PC-9 (cell line): Measurements from ENCODE around the gene CCL7. TPM values are rescaled to one million over a fixed set of nuclear protein-coding genes. Genes with fewer than 3 reads are reported as not detected.

Experiments
- BruUV-seq: library from RNA; stranded (reverse); fragments of 400-500 nt; replicated peaks from 2 replicates; lab custom pipeline; 2021; lab: Mats Ljungman, UMichigan
- CTCF ChIA-PET: fragments of 300-600 bp; sonication (Branson Sonifier 250); formaldehyde crosslinking; loops from one replicate; lab custom pipeline; 2022; ENCODE audit warnings: antibody characterized with exemption; lab: Charles Lee
- POLR2A ChIA-PET: fragments of 300-600 bp; sonication (Branson Sonifier 250); formaldehyde crosslinking; loops from one replicate; lab custom pipeline; 2022; ENCODE audit warnings: antibody characterized with exemption; ENCODE audit not compliant: unreplicated experiment; lab: Charles Lee
- DNase-seq, 2 experiments: peaks; one replicate each; pipeline versions ENCODE4 v3.0.0 to v3.0.0-alpha.2; 2015 to 2022; ENCODE audit warnings: mixed read lengths in 1 of 2
- H2AFZ ChIP-seq: fragments of 200-600 bp; sonication (generic); 2 replicates; pipeline ENCODE4 v1.8.1; 2017; ENCODE audit warnings: antibody characterized with exemption
- H3F3A ChIP-seq: fragments of 200-600 bp; sonication (generic); 2 replicates; pipeline ENCODE4 v1.8.1; 2017; ENCODE audit warnings: antibody characterized with exemption, mild to moderate bottlenecking, low read depth; ENCODE audit not compliant: insufficient read depth
- H3K27ac ChIP-seq: fragments of 200-600 bp; sonication (generic); 2 replicates; pipeline ENCODE4 v1.6.1; 2016; ENCODE audit warnings: mixed run types
- H3K27me3 ChIP-seq: fragments of 200-600 bp; sonication (generic); 2 replicates; pipeline ENCODE4 v1.6.1; 2016; ENCODE audit warnings: low read depth, mixed run types; ENCODE audit not compliant: insufficient read depth
- H3K36me3 ChIP-seq: fragments of 200-600 bp; sonication (generic); 2 replicates; pipeline ENCODE4 v1.6.1; 2016; ENCODE audit warnings: low read depth, mixed run types
- H3K4me1 ChIP-seq: fragments of 200-600 bp; sonication (generic); replicated peaks from 2 replicates; pipeline ENCODE4 v1.6.1; 2016; ENCODE audit warnings: mixed run types; ENCODE audit not compliant: insufficient read depth
- H3K4me2 ChIP-seq: fragments of 200-600 bp; sonication (generic); 2 replicates; pipeline ENCODE4 v1.6.1; 2017; ENCODE audit warnings: mixed run types
- H3K4me3 ChIP-seq: fragments of 200-600 bp; sonication (generic); 2 replicates; pipeline ENCODE4 v1.6.1; 2016; ENCODE audit warnings: mixed run types
- H3K79me2 ChIP-seq: fragments of 200-600 bp; sonication (generic); 2 replicates; pipeline ENCODE4 v1.6.1; 2017; ENCODE audit warnings: low read depth, mixed run types
- H3K9me2 ChIP-seq: fragments of 200-600 bp; sonication (generic); 2 replicates; pipeline ENCODE4 v1.8.1; 2017; ENCODE audit warnings: mild to moderate bottlenecking; ENCODE audit not compliant: insufficient read depth
- H3K9me3 ChIP-seq: fragments of 200-600 bp; sonication (generic); 2 replicates; pipeline ENCODE4 v1.8.1; 2016; ENCODE audit warnings: low read depth; ENCODE audit not compliant: insufficient read depth
- H4K20me1 ChIP-seq: fragments of 200-600 bp; sonication (generic); 2 replicates; pipeline ENCODE4 v1.8.1; 2017; ENCODE audit not compliant: insufficient read depth
- EZH2 ChIP-seq: fragments of 200-600 bp; sonication (generic); IDR thresholded peaks from 2 replicates; pipeline ENCODE4 v1.8.0; 2017; ENCODE audit warnings: antibody characterized with exemption, low read depth
- intact Hi-C: fragments of 100-400 bp; cut with micrococcal nuclease; formaldehyde crosslinking; loops from one replicate; pipeline ENCODE4 v1.10.0; 2022; ENCODE audit not compliant: unreplicated experiment
- total RNA-seq: library from RNA; stranded (reverse); gene quantifications from 2 replicates; pipeline ENCODE4 v1.2.3, GENCODE V29; 2021
- TF ChIP-seq, protein P1 (sequence below): fragments of 200-600 bp; sonication (generic); conservative IDR thresholded peaks from 2 replicates; pipeline ENCODE4 v1.6.1; 2017; ENCODE audit warnings: mixed run types, antibody characterized with exemption, mild to moderate bottlenecking, moderate library complexity

The CCL7 gene
- total RNA-seq, 1 experiment from 2014 or later = not detected

DNA sequence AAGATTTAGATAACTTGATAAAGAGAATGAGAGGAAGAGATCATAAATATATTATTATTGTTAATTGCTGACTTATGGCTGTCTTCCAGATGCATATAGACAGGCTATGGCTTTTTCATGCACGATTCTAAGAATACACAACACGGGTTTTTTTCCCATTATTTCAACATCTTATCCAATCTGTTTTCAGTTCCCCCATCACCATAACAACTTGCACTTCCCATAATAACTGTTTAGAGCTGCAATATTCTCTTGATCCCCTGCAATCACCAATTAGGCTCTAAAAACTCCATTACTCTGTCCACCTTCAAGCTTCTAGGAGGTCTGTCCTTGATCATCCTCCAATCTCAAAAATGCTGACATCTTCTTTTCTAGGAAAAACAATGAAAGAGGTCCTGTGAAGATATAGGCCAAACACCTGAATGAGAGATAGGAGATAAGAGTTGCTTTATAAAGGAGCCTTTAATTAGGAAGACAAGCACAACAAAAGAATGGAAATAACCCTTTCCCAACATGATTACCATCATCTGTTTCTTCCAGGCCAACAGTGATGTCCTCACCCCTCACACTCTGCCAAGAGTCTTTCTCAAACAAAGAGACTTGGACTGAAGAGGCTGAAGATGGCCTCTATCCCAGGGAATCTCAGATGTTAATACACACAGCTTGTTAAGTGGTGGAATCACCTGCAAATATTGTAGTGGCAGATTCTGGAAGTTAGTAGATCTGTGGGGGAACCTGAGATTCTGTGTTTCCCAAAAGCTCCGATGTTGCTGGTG lies 47.1 kb upstream of the CCL7 start:
- no peaks in the 10 kb centered on the region for H3K79me2 ChIP-seq
- CTCF ChIA-PET = no interaction called here
- DNase-seq = no peak
- no peaks in the 10 kb centered on the region for H3K9me2 ChIP-seq
- H3K9me3 ChIP-seq = no peaks in the 10 kb centered on the region
- H2AFZ ChIP-seq = no peak overlapping the region
- no TSS peak for BruUV-seq
- H3K27me3 ChIP-seq = peaks cover 16% of the 10 kb centered on the region
- POLR2A ChIA-PET = no interaction called here
- no peaks in the 10 kb centered on the region for H3F3A ChIP-seq
- H3K4me3 ChIP-seq = no peak overlapping the region
- no peaks in the 10 kb centered on the region for H3K4me1 ChIP-seq
- no peak for TF ChIP-seq EZH2
- TF ChIP-seq, protein P1, sequence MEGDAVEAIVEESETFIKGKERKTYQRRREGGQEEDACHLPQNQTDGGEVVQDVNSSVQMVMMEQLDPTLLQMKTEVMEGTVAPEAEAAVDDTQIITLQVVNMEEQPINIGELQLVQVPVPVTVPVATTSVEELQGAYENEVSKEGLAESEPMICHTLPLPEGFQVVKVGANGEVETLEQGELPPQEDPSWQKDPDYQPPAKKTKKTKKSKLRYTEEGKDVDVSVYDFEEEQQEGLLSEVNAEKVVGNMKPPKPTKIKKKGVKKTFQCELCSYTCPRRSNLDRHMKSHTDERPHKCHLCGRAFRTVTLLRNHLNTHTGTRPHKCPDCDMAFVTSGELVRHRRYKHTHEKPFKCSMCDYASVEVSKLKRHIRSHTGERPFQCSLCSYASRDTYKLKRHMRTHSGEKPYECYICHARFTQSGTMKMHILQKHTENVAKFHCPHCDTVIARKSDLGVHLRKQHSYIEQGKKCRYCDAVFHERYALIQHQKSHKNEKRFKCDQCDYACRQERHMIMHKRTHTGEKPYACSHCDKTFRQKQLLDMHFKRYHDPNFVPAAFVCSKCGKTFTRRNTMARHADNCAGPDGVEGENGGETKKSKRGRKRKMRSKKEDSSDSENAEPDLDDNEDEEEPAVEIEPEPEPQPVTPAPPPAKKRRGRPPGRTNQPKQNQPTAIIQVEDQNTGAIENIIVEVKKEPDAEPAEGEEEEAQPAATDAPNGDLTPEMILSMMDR = no peak
- H3K36me3 ChIP-seq = no peaks in the 10 kb centered on the region
- intact Hi-C loops = no loop called here
- no peaks in the 10 kb centered on the region for H4K20me1 ChIP-seq
- no peak overlapping the region for H3K27ac ChIP-seq
- no peak overlapping the region for H3K4me2 ChIP-seq

GRCh38 chr17:34225046-34225445 lies 45.0 kb upstream of the CCL7 start:
- no peak overlapping the region for H2AFZ ChIP-seq
- TF ChIP-seq, protein P1 = no peak
- TF ChIP-seq EZH2 = no peak
- H3K9me2 ChIP-seq = no peaks in the 10 kb centered on the region
- H3K9me3 ChIP-seq = no peaks in the 10 kb centered on the region
- no peaks in the 10 kb centered on the region for H4K20me1 ChIP-seq
- peaks cover 16% of the 10 kb centered on the region for H3K27me3 ChIP-seq
- POLR2A ChIA-PET = no interaction called here
- no peaks in the 10 kb centered on the region for H3K79me2 ChIP-seq
- DNase-seq = no peak
- intact Hi-C loops = no loop called here
- H3K27ac ChIP-seq = no peak overlapping the region
- CTCF ChIA-PET = no interaction called here
- H3K4me2 ChIP-seq = no peak overlapping the region
- no TSS peak for BruUV-seq
- no peaks in the 10 kb centered on the region for H3K4me1 ChIP-seq
- no peaks in the 10 kb centered on the region for H3F3A ChIP-seq
- no peak overlapping the region for H3K4me3 ChIP-seq
- H3K36me3 ChIP-seq = no peaks in the 10 kb centered on the region

- no peak for DNase-seq
- CTCF ChIA-PET = no interaction called here
- Histone ChIP-seq H3K27ac (no peak overlapping the region), H3K4me2 (no peak overlapping the region), H3K79me2 (no peaks in the 10 kb centered on the region), H3F3A (no peaks in the 10 kb centered on the region), H4K20me1 (no peaks in the 10 kb centered on the region), H3K9me3 (no peaks in the 10 kb centered on the region), H3K27me3 (peaks cover 16% of the 10 kb centered on the region), H2AFZ (no peak overlapping the region), H3K36me3 (no peaks in the 10 kb centered on the region), H3K4me1 (no peaks in the 10 kb centered on the region), H3K4me3 (no peak overlapping the region), H3K9me2 (no peaks in the 10 kb centered on the region)
- TF ChIP-seq, protein P1 = no peak
- TF ChIP-seq EZH2 = no peak
- BruUV-seq = no TSS peak
- POLR2A ChIA-PET = no interaction called here
- intact Hi-C loops = no loop called here
These were observed 43.8 kb upstream of the CCL7 start for GRCh38 chr17:34226011-34226743.
